Stimulated activated CD4-positive, alpha-beta T cell treated with anti-CD3 and anti-CD28 coated beads, Interleukin-15, amount 100 ng/mL, for 1 hour (primary cell): ENCODE measurements around the gene AFAP1.

ENCODE experiments used
- DNase-seq, 2 donors: peaks; one replicate each; pipeline ENCODE4 v3.0.0-alpha.2; 2020; ENCODE audit warnings: low read depth in 1 of 2, low spot score in 1 of 2

Gene AFAP1

DNA sequence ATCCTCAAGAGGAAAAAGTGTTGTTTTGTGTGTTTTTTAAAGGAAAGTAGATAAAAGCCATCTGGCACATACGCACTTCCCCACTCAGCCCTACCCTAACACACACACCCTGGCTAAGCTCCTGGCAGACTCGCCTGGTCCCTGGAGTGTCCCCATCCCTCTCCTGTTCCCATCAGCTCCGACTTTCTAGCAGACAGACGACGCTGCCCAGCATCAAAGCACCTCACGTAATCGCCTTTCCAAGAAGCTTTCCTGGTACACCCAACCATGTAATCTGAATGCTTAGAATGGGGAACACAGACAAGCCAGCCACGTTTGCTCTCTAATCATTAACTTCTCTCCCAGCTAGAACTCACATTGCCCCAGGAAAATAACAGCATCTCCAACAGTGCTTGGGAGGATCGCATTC, 116.2 kb downstream of the AFAP1 start:
- DNase-seq = no peak

DNA sequence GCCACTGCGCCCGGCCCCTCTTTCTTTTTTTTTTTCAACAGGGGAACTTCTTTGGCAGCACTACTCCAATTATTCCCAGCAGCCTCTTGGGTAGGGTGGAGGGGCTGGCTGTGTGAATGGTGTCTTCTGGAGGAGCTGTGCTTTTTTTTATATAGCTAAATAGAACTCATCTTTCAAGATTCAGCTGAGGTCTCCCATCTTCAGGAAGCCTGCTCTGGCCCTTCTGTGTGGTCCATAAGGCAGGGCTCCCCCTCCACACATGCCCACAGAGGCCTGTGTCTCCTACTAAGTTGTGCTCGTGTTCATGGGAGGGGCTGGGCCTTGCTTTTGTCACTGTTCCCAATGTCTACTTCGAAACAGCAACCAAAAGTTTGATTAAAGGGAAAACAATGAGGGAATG, 116.8 kb downstream of the AFAP1 start:
- no peak for DNase-seq

DNA sequence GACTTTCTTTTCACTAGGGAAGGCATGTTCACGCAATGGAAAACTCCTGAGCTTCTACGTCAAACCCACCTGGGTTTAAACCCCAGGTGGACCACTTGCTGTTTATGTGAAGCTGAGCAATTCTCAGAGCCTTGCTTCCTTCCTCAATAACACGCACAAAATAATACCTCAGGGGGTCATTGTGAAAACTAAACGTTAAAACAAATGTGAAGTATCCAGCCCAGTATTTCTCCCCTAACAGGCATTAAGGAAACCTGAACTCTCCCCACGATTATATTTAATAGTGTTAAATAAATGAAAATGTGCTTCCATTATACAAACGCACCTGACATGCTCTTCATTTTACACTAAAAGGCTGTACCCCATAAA, 117.5 kb downstream of the AFAP1 start:
- no peak for DNase-seq

DNA sequence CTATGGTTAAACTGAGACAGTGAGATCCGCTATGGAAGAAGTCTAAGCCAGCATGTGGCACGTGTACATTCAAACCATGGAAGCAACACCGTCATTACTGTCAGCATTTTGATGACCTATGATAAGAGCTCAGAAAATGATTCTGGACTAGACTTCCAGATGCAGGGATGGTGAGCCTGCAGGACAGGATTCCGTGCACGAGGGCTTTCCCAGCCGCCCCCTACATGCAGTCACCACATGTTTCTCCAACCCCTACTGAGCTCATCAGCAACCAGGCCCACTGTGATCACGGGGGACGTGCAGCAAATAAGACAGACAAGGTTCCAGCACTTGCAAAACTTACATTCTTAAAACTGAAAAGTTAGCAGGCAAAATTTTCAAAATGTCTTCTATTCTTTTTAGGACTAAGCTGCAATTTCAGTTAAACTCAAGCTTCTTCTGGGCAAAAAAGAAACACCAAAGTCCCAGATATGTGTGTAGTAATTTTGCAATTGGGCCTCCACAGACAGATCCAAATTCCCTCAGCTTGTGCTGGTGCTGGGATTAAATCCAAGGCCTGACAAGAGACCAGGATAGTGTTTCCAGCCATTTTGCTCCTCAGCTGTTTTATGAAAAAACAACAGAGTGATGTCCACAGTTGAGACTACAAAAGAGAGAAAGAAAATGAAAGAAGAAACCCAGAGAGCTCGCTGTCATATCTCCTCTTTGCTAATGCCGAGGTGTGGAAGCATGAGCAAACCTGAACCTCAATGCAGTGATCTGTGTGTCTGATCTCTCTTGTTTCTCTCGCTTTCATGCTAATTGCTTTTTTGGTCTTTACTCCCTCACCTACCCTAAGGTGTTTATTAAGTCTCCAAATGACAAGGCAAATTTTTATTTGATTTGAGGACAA, 118.2 kb downstream of the AFAP1 start:
- no peak for DNase-seq

DNA sequence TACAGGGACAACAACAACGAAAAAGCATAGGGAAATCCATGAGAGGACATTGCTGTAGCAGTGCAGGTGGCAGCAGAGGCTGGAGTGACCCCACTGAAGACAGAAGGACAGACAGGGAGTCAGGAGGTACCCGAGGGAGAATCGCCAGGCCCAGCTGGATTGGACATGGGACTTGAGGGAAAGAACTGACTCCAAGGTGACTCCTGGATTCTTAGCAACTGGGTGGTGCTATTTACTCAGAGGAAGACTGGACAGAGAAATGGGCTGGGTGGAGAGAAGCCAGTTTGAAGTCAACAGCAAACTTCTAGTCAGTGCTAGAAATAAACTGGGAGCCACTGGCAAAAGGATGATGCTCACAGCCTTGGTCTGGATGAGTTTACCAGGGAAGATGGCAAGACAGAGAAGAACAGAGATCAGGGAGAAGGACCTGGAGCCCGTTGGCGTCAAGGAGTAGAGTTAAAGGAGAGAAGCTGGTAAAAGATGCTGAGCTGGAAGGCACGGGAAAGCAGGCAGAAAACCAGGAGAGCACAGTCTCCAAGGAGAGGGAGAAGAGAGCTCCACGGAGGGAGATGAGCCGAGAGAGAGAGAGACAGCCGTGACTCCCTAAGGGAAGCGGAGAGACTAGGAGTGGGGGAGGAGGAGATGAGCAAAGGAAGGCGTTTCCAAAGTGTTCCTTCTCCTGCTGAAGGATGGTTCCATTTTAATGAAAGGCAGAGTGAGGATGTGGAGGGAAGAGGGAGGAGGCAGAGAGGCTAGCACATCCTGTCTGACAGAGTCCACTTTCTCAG, 119.4 kb downstream of the AFAP1 start:
- DNase-seq = no peak

DNA sequence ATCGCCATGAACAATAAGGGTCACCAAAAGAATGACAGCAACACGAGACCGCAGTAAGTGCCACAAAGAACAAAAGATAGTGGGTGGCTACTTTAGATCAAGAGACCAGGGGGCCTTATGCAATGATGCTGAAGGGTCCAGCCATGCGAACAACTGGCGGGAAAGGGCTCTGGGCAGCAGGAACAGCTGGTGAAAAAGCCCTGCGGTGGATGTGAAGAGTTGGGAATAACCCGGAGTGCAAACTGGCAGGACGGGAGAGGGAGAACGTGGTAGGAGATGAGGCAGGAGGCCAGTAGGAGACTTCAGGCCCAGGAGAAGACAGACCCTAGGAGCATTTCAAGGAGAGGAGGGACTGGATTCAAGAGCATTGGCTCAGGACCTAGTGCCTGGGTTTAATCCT, 120.2 kb downstream of the AFAP1 start:
- DNase-seq = no peak

DNA sequence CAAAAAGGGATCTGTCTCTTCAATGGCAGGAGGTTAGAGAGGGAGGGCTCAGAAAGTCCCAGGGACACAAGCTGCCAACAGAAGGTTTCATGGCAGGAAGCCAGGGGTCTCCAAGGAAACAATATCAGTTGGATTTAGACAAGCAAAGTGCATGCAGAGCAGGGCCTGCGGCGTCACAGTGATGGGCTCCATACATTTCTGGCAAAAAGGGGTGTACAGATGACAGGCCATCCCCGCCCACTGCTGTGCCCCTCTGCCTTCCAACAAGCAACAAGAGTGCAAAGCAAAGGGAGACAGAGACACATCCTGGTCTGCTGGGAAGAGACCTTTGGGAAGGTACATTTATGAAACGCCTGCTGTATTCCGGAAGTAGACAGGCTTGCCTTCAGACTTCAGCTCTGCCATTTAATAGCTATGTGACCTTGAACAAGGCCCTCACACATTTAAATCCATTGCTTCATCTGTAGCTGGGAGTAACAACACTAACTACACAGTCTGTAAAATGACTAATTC, 121.2 kb downstream of the AFAP1 start:
- DNase-seq = no peak

DNA sequence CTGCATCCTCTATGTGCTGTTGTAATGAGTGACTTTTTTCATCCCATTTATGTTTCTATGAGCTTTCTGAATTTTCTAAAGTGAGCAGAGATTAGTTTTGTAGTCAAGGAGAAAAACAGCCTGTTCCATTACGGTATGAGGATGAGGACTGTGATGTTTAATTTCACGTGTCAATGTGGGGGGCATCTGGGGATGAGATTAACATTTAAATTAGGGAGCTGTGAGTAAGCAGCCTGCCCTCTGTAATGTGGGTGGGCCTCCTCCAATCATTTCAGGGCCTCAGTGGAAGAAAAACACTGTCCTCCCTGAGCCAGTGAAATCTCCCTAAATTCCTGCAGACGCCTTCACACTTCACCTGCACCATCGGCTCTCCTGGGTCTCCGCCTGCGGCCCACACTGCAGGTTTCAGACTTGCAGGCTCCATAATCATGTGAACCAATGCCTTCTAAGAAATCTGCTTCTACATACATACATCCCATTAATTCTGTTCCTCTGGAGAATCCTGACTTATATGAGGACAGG, 121.7 kb downstream of the AFAP1 start:
- DNase-seq = no peak

DNA sequence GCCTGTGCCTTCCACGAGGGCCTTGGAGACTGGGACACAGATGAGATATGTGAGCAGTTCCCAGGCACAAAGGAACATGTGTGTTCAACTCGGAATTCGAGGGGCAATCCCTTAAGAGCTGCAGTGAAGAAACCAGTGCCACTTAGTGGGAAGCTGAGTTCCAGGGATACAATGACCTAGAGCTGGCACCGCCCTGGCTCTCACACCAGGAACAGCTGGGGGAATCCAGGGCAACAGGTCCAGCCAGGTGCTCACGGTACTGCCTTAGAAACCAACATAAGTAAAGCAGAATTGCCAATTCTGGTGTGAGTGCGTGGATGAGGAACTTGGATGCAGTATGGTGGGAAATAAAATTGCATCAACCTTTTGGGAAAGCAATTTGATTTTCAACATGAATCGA, 122.9 kb downstream of the AFAP1 start:
- DNase-seq = no peak

DNA sequence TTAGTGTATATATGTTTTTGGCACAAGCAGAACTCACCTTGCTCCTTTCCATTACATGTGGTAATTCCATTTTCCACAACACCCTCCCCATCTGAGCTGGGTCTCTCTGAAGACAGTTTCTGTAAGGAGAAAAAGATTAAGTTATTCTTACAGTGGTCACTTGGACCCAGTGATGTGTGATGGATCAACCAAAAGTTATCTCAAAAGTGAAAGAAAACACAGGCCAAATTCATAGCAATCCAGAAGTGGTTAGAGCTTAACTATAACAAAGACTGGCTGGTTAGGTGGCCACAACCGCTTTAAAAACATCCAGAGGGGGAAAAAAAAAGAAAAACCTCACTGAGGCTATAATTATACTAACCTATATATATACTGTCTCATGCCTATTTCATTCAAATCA, 123.7 kb downstream of the AFAP1 start:
- DNase-seq = no peak

DNA sequence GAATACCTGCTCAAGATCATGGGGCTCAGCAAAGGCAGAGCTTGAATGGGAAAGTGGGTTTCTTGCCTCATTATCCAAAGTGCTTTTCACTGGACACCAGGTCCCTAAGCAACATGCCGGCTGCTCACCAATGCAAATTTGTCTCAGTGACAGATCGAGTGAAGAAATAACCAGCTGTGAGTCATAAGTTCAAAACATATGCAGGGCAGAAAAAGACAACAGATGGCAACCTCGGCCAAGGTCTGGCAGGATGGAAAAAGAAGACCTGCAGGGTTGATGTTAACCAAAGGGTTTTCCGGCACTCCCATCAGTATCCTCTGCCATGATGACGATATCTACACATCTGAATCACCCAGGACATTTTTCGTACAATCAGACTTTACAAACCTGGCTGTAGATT, 124.1 kb downstream of the AFAP1 start:
- no peak for DNase-seq

DNA sequence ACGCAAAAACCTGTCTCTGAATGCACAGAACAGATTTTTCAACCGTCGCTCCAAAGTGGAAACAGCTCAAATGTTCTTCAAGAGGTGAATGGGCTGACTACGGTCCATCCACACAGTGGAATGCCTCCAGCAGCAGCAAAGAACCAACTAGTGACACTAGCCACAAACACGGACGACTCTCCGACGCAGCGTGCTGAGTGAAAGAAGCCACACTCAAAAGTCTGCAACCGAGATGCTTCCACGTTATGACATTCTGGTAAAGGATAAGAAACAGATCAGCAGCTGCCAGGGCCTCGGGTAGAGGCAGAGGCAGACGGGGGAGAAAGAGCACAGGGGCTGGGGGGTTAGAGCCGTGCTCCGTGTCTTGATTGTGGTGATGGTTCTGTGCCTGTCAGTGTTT, 125.2 kb downstream of the AFAP1 start:
- DNase-seq = no peak

DNA sequence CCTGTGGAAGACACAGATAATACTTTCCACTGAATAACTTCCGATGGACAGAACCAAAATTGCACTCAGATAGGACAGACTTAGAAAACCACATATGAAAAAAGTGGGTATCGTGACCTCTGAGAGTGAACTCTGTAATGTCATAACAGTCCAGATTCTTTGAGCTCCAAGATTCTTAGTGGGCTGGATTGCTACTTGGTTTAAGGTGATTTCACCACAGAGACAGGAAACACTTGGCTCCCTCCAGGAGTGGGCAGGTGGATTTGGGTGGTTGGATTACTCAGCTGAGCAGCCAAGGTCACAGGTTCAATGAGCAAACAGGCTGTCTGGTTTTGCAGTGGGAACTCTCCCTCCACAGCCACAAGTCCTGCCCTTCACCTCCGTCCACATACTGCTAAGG, 126.0 kb downstream of the AFAP1 start:
- no peak for DNase-seq

DNA sequence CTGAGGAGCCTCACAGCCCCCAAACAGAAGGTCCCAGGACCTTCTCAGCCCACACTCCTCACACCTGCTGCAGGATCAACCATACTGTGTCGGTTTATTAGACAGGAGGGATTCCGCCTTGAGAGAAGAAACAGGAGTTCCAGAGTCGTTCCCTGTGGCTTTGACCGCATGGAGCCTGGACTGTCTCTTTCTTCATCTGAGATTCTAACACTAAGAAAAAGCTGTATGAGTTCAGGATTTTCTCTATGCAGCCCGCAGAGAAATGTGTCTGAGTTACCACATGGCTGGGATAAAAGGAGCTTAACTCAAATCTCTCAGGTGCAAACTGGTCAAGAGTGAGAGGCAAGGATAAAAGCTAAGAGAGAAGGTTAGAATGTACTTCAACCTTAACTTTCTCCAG, 126.7 kb downstream of the AFAP1 start:
- DNase-seq = no peak

DNA sequence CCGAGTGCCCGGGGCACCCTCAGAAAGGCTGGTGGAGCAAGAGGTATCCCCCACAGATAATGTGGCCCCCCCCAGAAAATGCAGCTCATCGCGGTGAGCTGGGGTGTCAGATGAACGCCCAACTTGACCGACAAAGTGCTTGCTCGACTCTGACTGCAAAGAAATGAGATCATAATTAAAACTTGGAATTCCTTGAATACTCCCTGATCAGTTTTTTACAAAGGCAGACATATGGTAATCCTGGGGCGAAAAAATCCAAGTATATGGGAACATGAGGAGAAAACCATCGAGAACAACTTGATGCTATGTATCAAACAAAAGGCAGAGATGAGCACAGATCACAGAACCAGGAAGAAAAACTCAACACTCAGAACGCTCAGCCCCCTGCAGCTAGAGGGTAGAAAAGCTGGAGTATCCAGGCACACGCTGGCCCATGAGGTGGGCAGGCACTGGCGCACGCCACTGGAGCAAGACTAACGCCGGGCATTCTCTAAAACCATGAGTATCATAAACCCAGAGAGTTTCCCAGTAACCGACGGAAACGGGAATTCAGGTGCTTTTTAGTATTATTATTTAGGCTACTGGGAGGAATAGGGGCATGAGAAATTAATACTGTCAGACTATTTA, 127.3 kb downstream of the AFAP1 start:
- DNase-seq = no peak

DNA sequence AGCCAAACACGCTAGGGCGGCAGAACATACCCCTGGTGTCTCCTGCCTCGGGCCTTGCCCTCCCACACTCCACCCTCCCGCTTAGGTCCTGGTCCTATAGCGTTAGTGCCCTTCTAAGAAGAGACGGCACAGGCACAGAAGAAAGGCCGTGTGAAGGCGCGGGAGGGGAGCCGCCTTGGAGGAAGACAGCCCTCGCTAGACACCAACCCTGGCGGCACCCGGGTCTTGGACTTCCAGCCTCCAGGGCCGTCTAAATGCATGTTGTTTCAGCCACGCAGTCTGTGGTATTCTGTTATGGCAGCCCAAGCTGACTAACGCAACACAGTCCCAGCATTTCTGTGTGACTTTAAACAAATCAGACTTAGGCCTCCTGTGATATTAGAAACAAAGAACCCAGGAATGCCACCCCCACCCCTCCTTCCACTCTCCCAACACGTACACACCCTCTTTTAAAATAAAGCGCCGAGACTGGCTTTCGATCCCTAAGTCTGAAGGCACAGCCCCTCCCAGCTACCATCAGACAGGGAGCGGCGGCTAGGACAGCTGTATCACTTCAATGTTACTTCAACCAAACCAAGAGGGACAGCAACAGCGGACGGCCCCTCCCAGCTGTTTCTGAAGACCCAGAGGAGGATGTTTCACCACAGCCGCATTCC, 128.0 kb downstream of the AFAP1 start:
- no peak for DNase-seq

DNA sequence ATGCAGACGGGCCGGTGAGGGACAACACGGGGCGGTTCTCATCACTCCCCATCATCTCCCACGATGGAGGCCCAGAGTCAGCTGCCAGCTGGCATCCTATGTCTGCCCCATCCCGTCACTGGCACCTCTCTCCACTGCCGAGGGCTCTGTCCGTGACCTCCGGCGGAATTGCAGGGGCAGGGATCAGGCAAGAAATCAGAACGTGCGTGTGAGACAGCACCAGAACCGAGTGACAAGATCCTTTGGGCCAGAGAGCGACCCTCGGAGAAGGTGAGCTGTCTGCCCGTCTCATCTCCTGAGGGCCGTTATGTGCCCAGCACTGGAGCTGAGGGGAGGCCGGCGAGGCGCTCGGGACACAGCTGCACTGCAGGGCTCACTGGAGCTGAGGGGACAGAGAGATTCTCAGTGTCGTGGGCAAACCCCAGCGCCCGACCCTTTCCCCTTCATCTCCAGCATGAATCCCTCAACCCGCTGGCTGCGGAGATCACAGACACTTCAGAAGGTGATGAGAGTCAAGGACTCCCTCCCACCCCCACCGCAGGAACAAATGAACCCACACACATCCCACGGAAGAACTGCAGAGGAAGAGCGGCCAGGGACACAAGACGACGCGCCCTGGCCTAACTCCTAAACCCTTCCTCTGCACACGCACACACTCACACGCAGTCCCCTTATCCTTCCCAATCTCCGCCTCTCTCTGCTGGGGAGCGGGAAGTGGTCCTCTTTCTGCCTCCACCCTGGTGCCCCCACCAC, 128.7 kb downstream of the AFAP1 start:
- DNase-seq = no peak

DNA sequence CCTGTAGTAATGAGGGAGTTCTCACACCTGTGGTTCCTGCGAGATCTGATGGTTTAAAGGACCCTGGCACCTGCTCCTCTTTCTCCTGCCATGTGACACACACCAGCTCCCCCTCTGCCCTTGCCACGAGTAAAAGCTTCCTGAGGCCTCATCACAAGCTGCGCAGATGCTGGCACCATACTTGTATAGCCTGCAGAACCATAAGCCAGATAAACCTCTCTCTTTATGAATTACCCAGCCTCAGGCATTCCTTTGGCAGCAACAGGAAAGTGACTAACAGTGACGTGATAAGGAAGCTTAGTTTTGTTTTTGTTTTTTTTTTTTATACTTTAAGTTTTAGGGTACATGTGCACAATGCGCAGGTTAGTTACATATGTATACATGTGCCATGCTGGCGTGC, 130.9 kb downstream of the AFAP1 start:
- no peak for DNase-seq

DNA sequence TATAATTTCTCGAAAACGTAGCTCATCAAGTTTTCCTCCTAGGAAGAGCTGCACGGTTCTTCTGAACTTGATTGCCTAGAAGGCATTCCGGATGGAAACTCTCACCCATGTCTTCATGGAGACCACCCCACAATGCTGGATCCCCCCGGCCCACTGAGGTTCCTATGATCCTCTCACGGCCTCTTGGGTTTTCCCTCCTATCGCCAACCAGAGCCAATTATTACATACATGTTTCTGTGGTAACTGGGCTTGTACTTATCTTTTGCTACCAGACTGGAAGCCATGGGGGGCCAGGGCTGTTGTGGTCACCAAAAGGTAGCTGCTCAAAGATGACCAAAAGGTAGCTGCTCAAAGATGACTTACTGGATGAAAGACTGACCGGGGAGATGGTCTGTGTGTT, 131.5 kb downstream of the AFAP1 start:
- no peak for DNase-seq

DNA sequence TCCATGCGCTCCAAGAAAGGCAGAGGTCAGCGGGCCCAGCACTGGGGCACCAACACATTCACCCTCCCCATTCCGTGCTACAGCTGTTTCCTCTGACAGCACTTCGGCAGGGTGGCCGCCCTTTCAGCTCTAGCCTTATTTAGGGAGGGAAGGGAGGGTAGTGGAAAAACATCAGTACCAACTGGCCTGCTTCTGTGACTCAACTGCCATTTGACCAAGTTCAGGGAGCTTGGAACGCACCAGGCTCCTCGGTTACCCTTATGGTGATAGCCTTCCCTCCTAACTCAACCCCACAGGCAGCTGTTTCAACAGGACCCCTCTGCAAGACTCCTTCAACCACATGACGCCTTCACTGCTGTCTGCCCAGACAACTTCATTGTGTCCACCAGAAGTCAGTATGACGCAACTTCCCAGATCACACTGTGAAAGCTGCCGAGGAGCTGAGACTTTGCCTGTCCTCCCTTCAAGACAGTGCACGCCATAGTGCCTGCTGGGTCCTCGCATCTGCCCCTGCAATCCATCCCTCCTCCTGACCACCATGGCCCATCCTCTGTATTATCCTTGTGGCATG, 132.2 kb downstream of the AFAP1 start:
- no peak for DNase-seq
